Muscle of leg (tissue), 11 donors: ENCODE results near the gene CEACAM21. TPM values are rescaled to one million over a fixed set of nuclear protein-coding genes. Genes with fewer than 3 reads are reported as not detected.

Experiments used
- DNase-seq: peaks from one replicate; pipeline ENCODE4 v3.0.0; 2013
- H3K27ac ChIP-seq: one replicate; pipeline ENCODE4 v1.5.1; 2013; ENCODE audit warnings: mild to moderate bottlenecking, low read length, control low read depth
- H3K27me3 ChIP-seq: one replicate; pipeline ENCODE4 v1.6.1; 2013; ENCODE audit warnings: low read length; ENCODE audit not compliant: control insufficient read depth, insufficient read depth
- H3K36me3 ChIP-seq: one replicate; pipeline ENCODE4 v1.6.1; 2013; ENCODE audit warnings: low read length; ENCODE audit not compliant: control insufficient read depth, insufficient read depth
- H3K4me1 ChIP-seq: one replicate; pipeline ENCODE4 v1.6.1; 2013; ENCODE audit warnings: low read length; ENCODE audit not compliant: control insufficient read depth, insufficient read depth
- H3K4me3 ChIP-seq: one replicate; pipeline ENCODE4 v1.5.1; 2013; ENCODE audit warnings: low read length, control low read depth
- H3K9me3 ChIP-seq: replicated peaks from 2 replicates; pipeline ENCODE4 v1.6.1; 2013; ENCODE audit warnings: low read depth, low read length; ENCODE audit not compliant: control insufficient read depth
- WGBS: methylation state at CpG from one replicate; pipeline ENCODE4 v1.1.5; 2013; ENCODE audit warnings: missing lambda C conversion rate; ENCODE audit not compliant: insufficient coverage; 5-methylcytosine and 5-hydroxymethylcytosine counted together
- polyA plus RNA-seq, 8 donors: library from polyadenylated mRNA; unstranded; fragments of 120-200 nt; gene quantifications; one replicate each; pipeline versions ENCODE4 v1.2.1 to v1.2.3, GENCODE V29; 2013; ENCODE audit warnings: inconsistent platforms in 1 of 8, low replicate concordance in 1 of 8; ENCODE audit not compliant: insufficient read length in 8 of 8, insufficient read depth in 1 of 8
- total RNA-seq: library from RNA; stranded (reverse); fragments of 120-200 nt; gene quantifications from one replicate; pipeline ENCODE4 v1.2.4, GENCODE V29; 2013

Gene CEACAM21
- total and polyA plus RNA-seq, 9 donors = 1.4 to 4.1 (median 1.7) TPM

DNA sequence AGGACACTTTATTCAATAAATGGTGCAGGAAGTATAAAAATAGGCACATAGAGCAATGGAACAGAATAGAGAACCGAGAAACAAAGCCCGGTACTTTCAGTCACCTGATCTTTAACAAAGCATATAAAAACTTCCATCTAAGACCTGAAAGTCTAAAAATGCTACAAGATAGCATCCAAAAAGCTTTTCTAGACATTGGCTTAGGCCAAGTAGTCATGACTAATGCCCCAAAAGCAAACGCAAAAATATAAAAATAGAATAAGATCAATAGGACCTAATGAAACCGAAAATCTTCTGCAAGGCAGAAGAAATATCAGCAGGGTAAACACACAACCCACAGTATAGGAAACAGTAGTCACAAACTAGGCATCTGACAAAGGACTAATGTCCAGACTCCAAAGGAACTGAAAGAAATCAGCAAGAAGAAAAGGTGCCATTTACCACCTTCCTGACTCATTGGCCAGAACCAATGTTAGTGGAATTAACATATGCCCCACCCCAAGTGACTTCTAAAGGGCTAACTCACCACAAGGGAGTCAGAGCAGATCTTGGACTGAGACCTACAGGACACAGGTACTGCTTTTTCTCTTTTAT, 40.8 kb upstream of the CEACAM21 start:
- no peaks in the 10 kb centered on the region for H3K36me3 ChIP-seq
- no peak overlapping the region for H3K4me3 ChIP-seq
- no CpG with 5 or more reads among the region's 4 CpGs for WGBS
- H3K27ac ChIP-seq = peak overlapping the region; percentile 72
- peaks cover 9% of the 10 kb centered on the region for H3K4me1 ChIP-seq
- H3K9me3 ChIP-seq = no peaks in the 10 kb centered on the region
- peaks cover 2% of the 10 kb centered on the region for H3K27me3 ChIP-seq
- DNase-seq = peak; percentile 22

GRCh38 chr19:41537789-41538188, 38.2 kb upstream of the CEACAM21 start:
- Histone ChIP-seq H3K9me3 (no peaks in the 10 kb centered on the region), H3K36me3 (no peaks in the 10 kb centered on the region), H3K27me3 (peaks cover 5% of the 10 kb centered on the region), H3K4me3 (no peak overlapping the region), H3K4me1 (no peaks in the 10 kb centered on the region), H3K27ac (no peak overlapping the region)
- WGBS = no CpG with 5 or more reads among the region's 1 CpG
- no peak for DNase-seq

DNA sequence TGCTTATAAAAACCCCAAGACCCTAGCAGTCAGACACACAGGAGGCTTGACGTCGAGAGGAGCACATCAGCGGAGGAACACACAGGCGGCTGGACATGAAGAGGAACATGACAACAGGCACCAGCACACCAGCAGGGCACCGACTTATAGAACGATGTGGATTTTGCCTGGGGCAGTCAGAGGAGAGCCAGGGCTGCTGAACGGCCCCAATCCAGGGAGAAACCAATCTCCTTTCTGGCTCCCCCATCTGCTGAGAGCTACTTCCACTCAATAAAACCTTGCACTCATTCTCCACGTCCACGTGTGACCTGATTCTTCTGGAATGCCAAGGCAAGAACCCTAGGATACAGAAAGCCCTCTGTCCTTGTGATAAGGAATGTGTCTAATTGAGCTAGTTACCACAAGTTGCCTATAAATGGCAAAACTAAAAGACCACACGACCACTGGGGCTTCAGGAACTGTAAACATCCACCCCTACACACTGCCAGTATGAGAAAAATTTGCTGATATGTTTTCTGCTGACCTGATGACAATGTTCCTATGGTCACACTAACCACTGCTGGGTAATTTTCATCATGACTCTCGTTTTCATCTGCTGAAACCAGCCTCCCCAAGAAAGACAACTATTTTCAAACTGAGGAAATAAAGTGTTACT, 35.8 kb upstream of the CEACAM21 start:
- no peaks in the 10 kb centered on the region for H3K9me3 ChIP-seq
- no peak for DNase-seq
- H3K27ac ChIP-seq = no peak overlapping the region
- 81% methylated on average over 4 of the region's 11 CpGs for WGBS
- peaks cover 5% of the 10 kb centered on the region for H3K27me3 ChIP-seq
- H3K4me1 ChIP-seq = no peaks in the 10 kb centered on the region
- no peak overlapping the region for H3K4me3 ChIP-seq
- H3K36me3 ChIP-seq = no peaks in the 10 kb centered on the region

- Histone ChIP-seq H3K27me3 (peaks cover 8% of the 10 kb centered on the region), H3K4me3 (no peak overlapping the region), H3K36me3 (no peaks in the 10 kb centered on the region), H3K27ac (no peak overlapping the region), H3K9me3 (no peaks in the 10 kb centered on the region), H3K4me1 (peaks cover 4% of the 10 kb centered on the region)
- 74% methylated on average over 5 of the region's 13 CpGs for WGBS
- peak; percentile 53 for DNase-seq
Measured at GRCh38 chr19:41541990-41542584, 33.9 kb upstream of the CEACAM21 start.

GRCh38 chr19:41542622-41543021, 33.3 kb upstream of the CEACAM21 start:
- Histone ChIP-seq H3K4me3 (no peak overlapping the region), H3K27ac (no peak overlapping the region), H3K27me3 (peaks cover 8% of the 10 kb centered on the region), H3K9me3 (no peaks in the 10 kb centered on the region), H3K36me3 (no peaks in the 10 kb centered on the region), H3K4me1 (peaks cover 4% of the 10 kb centered on the region)
- 73% methylated on average over 2 of the region's 4 CpGs for WGBS
- no peak for DNase-seq

GRCh38 chr19:41543582-41543981, 32.4 kb upstream of the CEACAM21 start:
- whole genome bisulfite sequencing = no CpG with 5 or more reads among the region's 2 CpGs
- H3K27ac ChIP-seq = no peak overlapping the region
- H3K36me3 ChIP-seq = no peaks in the 10 kb centered on the region
- H3K9me3 ChIP-seq = no peaks in the 10 kb centered on the region
- H3K4me3 ChIP-seq = no peak overlapping the region
- DNase-seq = no peak
- H3K4me1 ChIP-seq = peaks cover 4% of the 10 kb centered on the region
- H3K27me3 ChIP-seq = peaks cover 8% of the 10 kb centered on the region

DNA sequence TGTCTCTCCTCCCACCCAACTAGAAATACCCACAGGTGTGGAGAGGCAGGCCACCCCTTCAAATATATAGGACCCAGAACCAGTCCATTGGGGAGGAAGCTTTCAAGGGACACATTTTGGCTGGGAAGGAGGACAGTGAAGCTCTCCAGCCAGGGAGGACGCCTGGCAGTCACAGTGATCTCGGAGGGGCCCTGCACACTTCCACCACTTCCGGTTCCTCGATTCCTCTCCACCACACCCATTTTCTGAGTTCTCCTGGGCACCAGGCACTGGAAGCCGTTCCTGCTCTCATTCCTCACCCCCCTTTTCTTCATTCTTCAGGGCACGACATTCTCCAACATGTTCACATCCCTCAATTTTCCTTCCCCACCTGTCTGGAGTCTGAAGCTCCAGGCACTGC, 30.4 kb upstream of the CEACAM21 start:
- H3K4me3 ChIP-seq = no peak overlapping the region
- DNase-seq = no peak
- H3K36me3 ChIP-seq = no peaks in the 10 kb centered on the region
- H3K9me3 ChIP-seq = no peaks in the 10 kb centered on the region
- peaks cover 4% of the 10 kb centered on the region for H3K4me1 ChIP-seq
- no peak overlapping the region for H3K27ac ChIP-seq
- whole genome bisulfite sequencing = 53% methylated on average over 5 of the region's 6 CpGs
- peaks cover 9% of the 10 kb centered on the region for H3K27me3 ChIP-seq

- Histone ChIP-seq H3K27ac (no peak overlapping the region), H3K4me3 (no peak overlapping the region), H3K9me3 (no peaks in the 10 kb centered on the region), H3K36me3 (no peaks in the 10 kb centered on the region), H3K27me3 (peaks cover 9% of the 10 kb centered on the region), H3K4me1 (peaks cover 4% of the 10 kb centered on the region)
- DNase-seq = peak; percentile 46
- WGBS = 30% methylated on average over 6 of the region's 6 CpGs
Measured at GRCh38 chr19:41546386-41546789, 29.6 kb upstream of the CEACAM21 start.

DNA sequence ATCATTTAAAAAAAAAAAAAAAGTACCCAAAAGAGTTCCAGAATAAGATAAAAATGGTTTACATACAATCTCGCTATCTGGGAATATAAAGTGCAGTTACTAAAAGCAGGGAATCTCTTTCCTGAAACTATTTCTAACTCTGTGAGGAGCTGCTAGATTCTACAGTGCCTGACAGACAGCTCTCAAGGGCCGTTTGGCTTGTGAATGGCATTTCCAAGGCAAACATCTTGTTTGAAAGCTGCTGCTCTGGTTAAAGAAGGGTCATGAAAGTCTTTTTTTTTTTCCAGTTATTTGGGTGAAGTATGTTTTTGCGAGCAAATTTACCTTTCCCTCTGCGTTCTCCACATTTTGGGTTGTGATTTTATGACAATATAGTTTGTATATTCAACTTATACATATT, 29.0 kb upstream of the CEACAM21 start:
- no peak overlapping the region for H3K4me3 ChIP-seq

DNA sequence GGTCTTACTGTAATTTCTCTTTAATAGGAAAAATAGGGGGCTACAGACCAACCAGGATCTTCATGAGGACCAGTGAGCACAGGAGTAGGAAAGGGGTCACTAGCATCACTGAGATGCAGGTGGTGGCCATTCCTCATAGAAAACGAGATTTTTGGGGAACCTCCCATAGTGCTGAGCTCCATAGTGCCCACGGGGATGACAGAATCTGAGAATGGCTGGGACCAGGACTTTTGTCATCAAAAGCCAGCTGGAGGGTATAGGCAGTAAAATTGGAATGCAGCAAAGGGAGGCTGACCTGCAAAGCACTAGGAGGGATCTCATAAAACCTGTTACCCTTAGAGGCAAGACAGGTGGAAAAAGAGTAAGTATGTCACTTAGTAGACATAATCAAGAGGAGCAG, 28.4 kb upstream of the CEACAM21 start:
- WGBS = 34% methylated on average over 2 of the region's 2 CpGs
- Histone ChIP-seq H3K4me3 (no peak overlapping the region), H3K27ac (no peak overlapping the region), H3K36me3 (no peaks in the 10 kb centered on the region), H3K27me3 (peaks cover 6% of the 10 kb centered on the region), H3K4me1 (peaks cover 4% of the 10 kb centered on the region), H3K9me3 (no peaks in the 10 kb centered on the region)
- no peak for DNase-seq

More for the DNA sequence above, 29.0 kb upstream of the CEACAM21 start:
- Histone ChIP-seq H3K36me3 (no peaks in the 10 kb centered on the region), H3K4me1 (peaks cover 4% of the 10 kb centered on the region), H3K27me3 (peaks cover 9% of the 10 kb centered on the region), H3K9me3 (no peaks in the 10 kb centered on the region), H3K27ac (no peak overlapping the region)
- no CpG with 5 or more reads among the region's 4 CpGs for WGBS
- DNase-seq = no peak
